MM.1S (cell line): Measurements from ENCODE around the gene EFCAB6.

Source experiments
- DNase-seq: peaks from one replicate; pipeline ENCODE4 v3.0.0-alpha.2; 2015
- H2AFZ ChIP-seq: fragments of 300-600 bp; sonication (generic); 2 replicates; pipeline ENCODE4 v1.6.0; 2016; ENCODE audit warnings: antibody characterized with exemption, low read length
- H3F3A ChIP-seq: fragments of 300-600 bp; sonication (generic); 2 replicates; pipeline ENCODE4 v1.6.1; 2016; ENCODE audit warnings: mild to moderate bottlenecking, antibody characterized with exemption, low read length, moderate library complexity, mixed read lengths; ENCODE audit not compliant: insufficient read depth
- H3K27ac ChIP-seq: fragments of 300-600 bp; sonication (generic); 2 replicates; pipeline ENCODE4 v1.5.1; 2016; ENCODE audit warnings: mild to moderate bottlenecking, low read length
- H3K27me3 ChIP-seq: fragments of 300-600 bp; sonication (generic); replicated peaks from 2 replicates; pipeline ENCODE4 v1.6.0; 2016; ENCODE audit warnings: low read length; ENCODE audit not compliant: insufficient read depth
- H3K36me3 ChIP-seq: fragments of 300-600 bp; sonication (generic); replicated peaks from 2 replicates; pipeline ENCODE4 v1.6.1; 2016; ENCODE audit warnings: mild to moderate bottlenecking, low read length, mixed read lengths; ENCODE audit not compliant: insufficient read depth
- H3K4me1 ChIP-seq: fragments of 300-600 bp; sonication (generic); 2 replicates; pipeline ENCODE4 v1.6.1; 2016; ENCODE audit warnings: low read length, mixed read lengths
- H3K4me2 ChIP-seq: fragments of 300-600 bp; sonication (generic); 2 replicates; pipeline ENCODE4 v1.6.0; 2016; ENCODE audit warnings: low read depth, low read length
- H3K4me3 ChIP-seq: fragments of 300-600 bp; sonication (generic); 2 replicates; pipeline ENCODE4 v1.5.1; 2016; ENCODE audit warnings: low read length, mixed read lengths
- H3K79me2 ChIP-seq: fragments of 300-600 bp; sonication (generic); 2 replicates; pipeline ENCODE4 v1.6.1; 2016; ENCODE audit warnings: mixed run types, low read length, mixed read lengths
- H3K9ac ChIP-seq: fragments of 300-600 bp; sonication (generic); 2 replicates; pipeline ENCODE4 v1.6.1; 2016; ENCODE audit warnings: low read length, mixed read lengths
- H3K9me2 ChIP-seq: fragments of 300-600 bp; sonication (generic); replicated peaks from 2 replicates; pipeline ENCODE4 v1.6.1; 2016; ENCODE audit warnings: mild to moderate bottlenecking, low read length, mixed read lengths; ENCODE audit not compliant: insufficient read depth
- H3K9me3 ChIP-seq: fragments of 300-600 bp; sonication (generic); replicated peaks from 2 replicates; pipeline ENCODE4 v1.6.1; 2016; ENCODE audit warnings: mild to moderate bottlenecking, low read length, mixed read lengths; ENCODE audit not compliant: insufficient read depth
- H4K20me1 ChIP-seq: fragments of 300-600 bp; sonication (generic); 2 replicates; pipeline ENCODE4 v1.6.1; 2016; ENCODE audit warnings: mild to moderate bottlenecking, low read length, moderate library complexity, mixed read lengths; ENCODE audit not compliant: insufficient read depth
- CTCF ChIP-seq: fragments of 300-600 bp; sonication (generic); IDR thresholded peaks from 2 replicates; pipeline ENCODE4 v1.5.1; 2016; ENCODE audit warnings: antibody characterized with exemption, low read length, mixed read lengths
- EZH2 ChIP-seq: fragments of 300-600 bp; sonication (generic); optimal IDR thresholded peaks from 2 replicates; pipeline ENCODE3; 2017; ENCODE audit warnings: low read depth, mild to moderate bottlenecking, antibody characterized with exemption, low read length, mixed read lengths
- EZH2phosphoT487 ChIP-seq: fragments of 300-600 bp; sonication (generic); IDR thresholded peaks from 2 replicates; pipeline ENCODE4 v1.6.1; 2018; ENCODE audit warnings: antibody characterized with exemption, low read length

EFCAB6 gene

GRCh38 chr22:43850529-43850928 lies 38.4 kb upstream of the EFCAB6 start:
- no peak overlapping the region for H3K27ac ChIP-seq
- H4K20me1 ChIP-seq = no peaks in the 10 kb centered on the region
- no peaks in the 10 kb centered on the region for H3K79me2 ChIP-seq
- H2AFZ ChIP-seq = no peak overlapping the region
- no peak overlapping the region for H3K9ac ChIP-seq
- H3K36me3 ChIP-seq = no peaks in the 10 kb centered on the region
- no peak overlapping the region for H3K4me2 ChIP-seq
- no peak for TF ChIP-seq CTCF
- no peak for TF ChIP-seq EZH2
- no peak for TF ChIP-seq EZH2phosphoT487
- peaks cover 95% of the 10 kb centered on the region for H3K27me3 ChIP-seq
- no peak for DNase-seq
- no peaks in the 10 kb centered on the region for H3K4me1 ChIP-seq
- H3F3A ChIP-seq = no peaks in the 10 kb centered on the region
- no peaks in the 10 kb centered on the region for H3K9me2 ChIP-seq
- no peak overlapping the region for H3K4me3 ChIP-seq
- no peaks in the 10 kb centered on the region for H3K9me3 ChIP-seq

DNA sequence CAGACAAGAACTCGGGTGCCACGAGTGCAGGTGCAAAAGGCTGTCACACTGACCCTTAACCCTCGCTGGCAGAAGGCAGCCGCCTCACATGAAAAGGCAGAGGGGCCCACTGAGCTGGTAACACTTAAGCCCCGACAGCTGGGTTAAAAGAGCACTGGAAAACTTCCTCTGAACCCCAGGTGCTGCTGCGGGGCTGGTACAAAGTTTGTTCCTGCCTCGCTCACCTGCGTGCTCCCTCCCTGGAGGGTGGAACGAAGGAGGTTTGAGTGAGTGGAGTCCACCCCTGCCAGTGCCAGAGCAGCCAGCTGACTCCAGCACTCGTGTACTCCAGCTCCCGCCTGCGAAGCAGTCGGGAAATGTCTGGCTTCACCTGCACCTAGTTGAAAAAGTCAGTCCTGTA lies 37.6 kb upstream of the EFCAB6 start:
- Histone ChIP-seq H3K9ac (no peak overlapping the region), H3K27me3 (peaks cover 95% of the 10 kb centered on the region), H3K79me2 (no peaks in the 10 kb centered on the region), H3K4me2 (no peak overlapping the region), H3K4me3 (no peak overlapping the region), H2AFZ (no peak overlapping the region), H3F3A (no peaks in the 10 kb centered on the region), H3K9me3 (no peaks in the 10 kb centered on the region), H3K36me3 (no peaks in the 10 kb centered on the region), H3K27ac (no peak overlapping the region), H4K20me1 (no peaks in the 10 kb centered on the region), H3K4me1 (no peaks in the 10 kb centered on the region), H3K9me2 (no peaks in the 10 kb centered on the region)
- no peak for DNase-seq
- TF ChIP-seq EZH2phosphoT487 (no peak), CTCF (no peak), EZH2 (no peak)

- Histone ChIP-seq H3K79me2 (no peaks in the 10 kb centered on the region), H3K4me3 (no peak overlapping the region), H3K9me2 (no peaks in the 10 kb centered on the region), H3K36me3 (no peaks in the 10 kb centered on the region), H3K9ac (no peak overlapping the region), H3F3A (no peaks in the 10 kb centered on the region), H3K4me1 (no peaks in the 10 kb centered on the region), H3K27ac (no peak overlapping the region), H4K20me1 (no peaks in the 10 kb centered on the region), H3K9me3 (no peaks in the 10 kb centered on the region), H3K4me2 (no peak overlapping the region), H2AFZ (no peak overlapping the region), H3K27me3 (peaks cover 96% of the 10 kb centered on the region)
- TF ChIP-seq EZH2 (no peak), CTCF (peak; percentile 39)
- no peak for DNase-seq
These were observed 36.5 kb upstream of the EFCAB6 start for GRCh38 chr22:43848366-43849171.
